Measurements from ENCODE around the gene C1GALT1. TPM values are rescaled to one million over a fixed set of nuclear protein-coding genes. Genes with fewer than 3 reads are reported as not detected.
"Not testable (repeated sequence)": the region's sequence is repeated elsewhere in the genome, so short reads cannot be mapped to it uniquely, and the experiment has no call there.

C1GALT1 gene
- total RNA-seq, 4 donors from 2014 or later, result 22.6 to 57.5 (median 29.5) TPM

GRCh38 chr7:7151865-7152264 is 30.5 kb upstream of the C1GALT1 start:
- Histone ChIP-seq H3K4me1 (no peaks in the 10 kb centered on the region), H3K27ac (no peak overlapping the region), H3K9me3 (peaks cover 0 to 4% (median 0%) of the 10 kb centered on the region in 4 donors), H3K4me3 (no peak overlapping the region), H3K27me3 (no peaks in the 10 kb centered on the region), H3K36me3 (no peaks in the 10 kb centered on the region)
- WGBS, 2 donors, result 77 to 83% methylated on average over 1 of the region's 1 CpG
- TF ChIP-seq POLR2A (IDR thresholded peaks at IDR 0.05) (no peak), CTCF (IDR thresholded peaks at IDR 0.05) (no peak), EP300 (IDR thresholded peaks at IDR 0.05) (no peak)
- DNase-seq (ENCODE audit: low spot score in 2 of 2), result no peak

GRCh38 chr7:7152315-7152714 is 30.0 kb upstream of the C1GALT1 start:
- Histone ChIP-seq H3K27ac (no peak overlapping the region), H3K27me3 (no peaks in the 10 kb centered on the region), H3K4me3 (no peak overlapping the region), H3K4me1 (peaks cover 0 to 1% (median 0%) of the 10 kb centered on the region in 4 donors), H3K36me3 (no peaks in the 10 kb centered on the region), H3K9me3 (peaks cover 0 to 4% (median 0%) of the 10 kb centered on the region in 4 donors)
- no peak for DNase-seq (ENCODE audit: low spot score in 2 of 2)
- 97 to 98% methylated on average over 11 of the region's 11 CpGs for WGBS, 2 donors
- TF ChIP-seq EP300 (IDR thresholded peaks at IDR 0.05) (no peak), CTCF (IDR thresholded peaks at IDR 0.05) (no peak), POLR2A (IDR thresholded peaks at IDR 0.05) (no peak)

DNA sequence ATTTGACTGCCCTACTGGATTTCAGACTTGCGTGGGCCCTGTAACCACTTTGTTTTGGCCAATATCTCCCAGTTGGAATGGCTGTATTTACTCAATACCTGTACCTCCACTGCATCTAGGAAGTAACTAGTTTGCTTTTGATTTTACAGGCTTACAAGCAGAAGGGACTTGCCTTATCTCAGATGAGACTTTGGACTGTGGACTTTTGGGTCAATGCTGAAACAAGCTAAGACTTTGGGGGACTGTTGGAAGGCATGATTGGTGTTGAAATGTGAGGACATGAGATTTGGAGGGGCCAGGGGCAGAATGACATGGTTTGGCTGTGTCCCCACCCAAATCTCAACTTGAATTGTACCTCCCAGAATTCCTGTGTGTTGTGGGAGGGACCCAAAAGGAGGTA is 28.0 kb upstream of the C1GALT1 start:
- H3K27ac ChIP-seq; H3K36me3 ChIP-seq; H3K27me3 ChIP-seq; DNase-seq (ENCODE audit: low spot score in 2 of 2); H3K9me3 ChIP-seq; H3K4me3 ChIP-seq: not testable (repeated sequence)
- peaks cover 0 to 11% (median 0%) of the 10 kb centered on the region in 4 donors for H3K4me1 ChIP-seq
- WGBS, 2 donors, result 92 to 93% methylated on average over 1 of the region's 1 CpG

- Histone ChIP-seq H3K36me3 (no peaks in the 10 kb centered on the region), H3K27me3 (no peaks in the 10 kb centered on the region), H3K27ac (peak overlapping the region in 1 of 4 donors; percentile 13), H3K4me3 (no peak overlapping the region), H3K9me3 (peaks cover 0 to 4% (median 0%) of the 10 kb centered on the region in 4 donors), H3K4me1 (peaks cover 0 to 11% (median 0%) of the 10 kb centered on the region in 4 donors)
- no peak for DNase-seq (ENCODE audit: low spot score in 2 of 2)
- TF ChIP-seq EP300 (IDR thresholded peaks at IDR 0.05) (no peak), POLR2A (IDR thresholded peaks at IDR 0.05) (no peak), CTCF (IDR thresholded peaks at IDR 0.05) (no peak)
- WGBS, 2 donors, result 43 to 54% methylated on average over 4 of the region's 4 CpGs
These were observed 25.7 kb upstream of the C1GALT1 start for GRCh38 chr7:7156663-7157062.

DNA sequence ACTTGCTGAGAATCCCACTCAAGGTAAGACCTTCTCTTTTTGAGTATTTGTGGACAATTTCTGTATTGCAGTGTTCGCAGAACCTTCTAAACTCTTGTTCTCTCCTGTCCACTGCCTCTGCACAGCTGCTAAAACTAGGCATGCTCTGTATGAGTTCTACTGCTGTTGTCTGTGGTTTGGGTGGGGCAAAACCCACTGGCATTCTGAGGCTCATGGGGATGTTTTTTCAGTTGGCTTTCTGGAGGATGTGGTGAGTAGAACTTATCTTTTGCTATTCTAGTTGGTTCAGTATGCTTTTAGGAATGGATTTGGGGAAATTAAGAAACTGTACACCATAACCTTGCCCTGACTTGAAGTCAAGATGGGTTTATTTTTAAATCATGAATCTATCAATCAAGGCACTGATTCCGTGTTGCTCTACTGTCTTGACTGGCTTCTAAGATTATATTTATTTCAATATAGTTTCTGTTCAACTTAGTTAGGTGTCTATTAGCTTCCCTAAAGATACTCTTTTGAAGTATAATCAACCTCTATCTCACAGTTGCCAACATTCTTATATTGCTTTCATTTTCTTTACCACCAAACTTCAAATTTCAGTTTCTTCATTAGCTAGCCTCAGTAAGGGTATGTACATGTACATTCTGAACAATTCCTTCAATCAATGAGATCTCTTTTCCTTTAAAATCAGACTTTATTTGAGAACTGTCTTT is 25.0 kb upstream of the C1GALT1 start:
- no peaks in the 10 kb centered on the region for H3K27me3 ChIP-seq
- no peaks in the 10 kb centered on the region for H3K36me3 ChIP-seq
- peak in 1 of 2 donors; percentile 22 for DNase-seq (ENCODE audit: low spot score in 2 of 2)
- peak overlapping the region in 2 of 4 donors; percentile 10 to 13 for H3K27ac ChIP-seq
- no peak overlapping the region for H3K4me3 ChIP-seq
- H3K9me3 ChIP-seq, result peaks cover 0 to 4% (median 0%) of the 10 kb centered on the region in 4 donors
- TF ChIP-seq POLR2A (IDR thresholded peaks at IDR 0.05) (no peak), EP300 (IDR thresholded peaks at IDR 0.05) (no peak), CTCF (IDR thresholded peaks at IDR 0.05) (no peak)
- peaks cover 0 to 11% (median 0%) of the 10 kb centered on the region in 4 donors for H3K4me1 ChIP-seq
- 53 to 62% methylated on average over 2 of the region's 2 CpGs for WGBS, 2 donors

Data from tibial nerve (tissue), 4 donors.